AG04450 (cell line): ENCODE measurements around the gene RAF1. TPM values are rescaled to one million over a fixed set of nuclear protein-coding genes. Genes with fewer than 3 reads are reported as not detected.

Source experiments
- CTCF ChIA-PET: fragments of 300-600, 350-600 bp; formaldehyde crosslinking; extraction: SDS; loops from one replicate; lab custom pipeline; 2022; ENCODE audit warnings: antibody characterized with exemption, inconsistent platforms; lab: Charles Lee
- POLR2A ChIA-PET: fragments of 350-600 bp; formaldehyde crosslinking; extraction: SDS; loops from one replicate; lab custom pipeline; 2021; ENCODE audit warnings: antibody characterized with exemption, inconsistent platforms; lab: Yijun Ruan, JAX
- DNase-seq: peaks from one replicate; pipeline ENCODE4 v3.0.0-alpha.2; 2011; ENCODE audit warnings: low read depth, low spot score
- H3K27ac ChIP-seq: one replicate; pipeline ENCODE4 v1.5.1; 2012; ENCODE audit warnings: low read depth, low read length, control low read depth
- H3K27me3 ChIP-seq: one replicate; pipeline ENCODE4 v1.6.0; 2012; ENCODE audit warnings: low read length; ENCODE audit not compliant: control insufficient read depth, insufficient read depth
- H3K4me3 ChIP-seq: 2 replicates; pipeline ENCODE4 v1.5.1; 2011; ENCODE audit warnings: mild to moderate bottlenecking, low read depth, low read length, control low read depth
- H3K9me3 ChIP-seq: 2 replicates; pipeline ENCODE4 v1.5.1; 2012; ENCODE audit warnings: low read length; ENCODE audit not compliant: control insufficient read depth, insufficient read depth
- polyA plus RNA-seq: library from polyadenylated mRNA; depleted of rRNA; stranded (reverse); fragments of >200 nt; gene quantifications from 2 replicates; pipeline ENCODE4 v1.2.3, GENCODE V29; 2011
- TF ChIP-seq, protein P1 (sequence below): IDR thresholded peaks from 2 replicates; pipeline ENCODE4 v1.5.1; 2011; ENCODE audit warnings: low read depth, low read length, control low read depth, inconsistent platforms

The RAF1 gene
- polyA plus RNA-seq, 1 experiment = 140 TPM

DNA sequence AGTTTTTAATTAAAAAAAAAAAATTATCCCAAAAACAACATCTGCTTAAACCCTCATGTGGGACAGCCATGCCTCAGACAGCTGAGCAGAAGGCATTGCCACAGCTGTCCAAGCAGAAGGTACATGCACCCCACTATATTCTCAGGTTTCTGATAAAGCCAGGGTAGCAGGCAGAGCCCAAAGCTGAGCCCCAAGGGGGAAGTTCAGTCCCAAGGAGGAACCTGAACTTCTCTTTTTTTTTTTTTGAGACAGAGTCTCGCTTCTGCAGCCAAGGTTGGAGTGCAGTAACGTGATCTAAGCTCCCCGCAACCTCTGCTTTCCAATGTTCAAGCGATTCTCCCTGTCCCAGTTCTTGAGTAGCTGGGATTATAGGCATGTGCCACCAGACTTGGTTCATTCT is 73.8 kb downstream of the RAF1 start:
- POLR2A ChIA-PET = interaction anchor here (0.7 kb wide), 2 partner anchors 120 to 135 kb away, joined by 3 to 6 read pairs; no protein-coding TSS in a partner anchor
- TF ChIP-seq, protein P1, sequence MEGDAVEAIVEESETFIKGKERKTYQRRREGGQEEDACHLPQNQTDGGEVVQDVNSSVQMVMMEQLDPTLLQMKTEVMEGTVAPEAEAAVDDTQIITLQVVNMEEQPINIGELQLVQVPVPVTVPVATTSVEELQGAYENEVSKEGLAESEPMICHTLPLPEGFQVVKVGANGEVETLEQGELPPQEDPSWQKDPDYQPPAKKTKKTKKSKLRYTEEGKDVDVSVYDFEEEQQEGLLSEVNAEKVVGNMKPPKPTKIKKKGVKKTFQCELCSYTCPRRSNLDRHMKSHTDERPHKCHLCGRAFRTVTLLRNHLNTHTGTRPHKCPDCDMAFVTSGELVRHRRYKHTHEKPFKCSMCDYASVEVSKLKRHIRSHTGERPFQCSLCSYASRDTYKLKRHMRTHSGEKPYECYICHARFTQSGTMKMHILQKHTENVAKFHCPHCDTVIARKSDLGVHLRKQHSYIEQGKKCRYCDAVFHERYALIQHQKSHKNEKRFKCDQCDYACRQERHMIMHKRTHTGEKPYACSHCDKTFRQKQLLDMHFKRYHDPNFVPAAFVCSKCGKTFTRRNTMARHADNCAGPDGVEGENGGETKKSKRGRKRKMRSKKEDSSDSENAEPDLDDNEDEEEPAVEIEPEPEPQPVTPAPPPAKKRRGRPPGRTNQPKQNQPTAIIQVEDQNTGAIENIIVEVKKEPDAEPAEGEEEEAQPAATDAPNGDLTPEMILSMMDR = no peak

DNA sequence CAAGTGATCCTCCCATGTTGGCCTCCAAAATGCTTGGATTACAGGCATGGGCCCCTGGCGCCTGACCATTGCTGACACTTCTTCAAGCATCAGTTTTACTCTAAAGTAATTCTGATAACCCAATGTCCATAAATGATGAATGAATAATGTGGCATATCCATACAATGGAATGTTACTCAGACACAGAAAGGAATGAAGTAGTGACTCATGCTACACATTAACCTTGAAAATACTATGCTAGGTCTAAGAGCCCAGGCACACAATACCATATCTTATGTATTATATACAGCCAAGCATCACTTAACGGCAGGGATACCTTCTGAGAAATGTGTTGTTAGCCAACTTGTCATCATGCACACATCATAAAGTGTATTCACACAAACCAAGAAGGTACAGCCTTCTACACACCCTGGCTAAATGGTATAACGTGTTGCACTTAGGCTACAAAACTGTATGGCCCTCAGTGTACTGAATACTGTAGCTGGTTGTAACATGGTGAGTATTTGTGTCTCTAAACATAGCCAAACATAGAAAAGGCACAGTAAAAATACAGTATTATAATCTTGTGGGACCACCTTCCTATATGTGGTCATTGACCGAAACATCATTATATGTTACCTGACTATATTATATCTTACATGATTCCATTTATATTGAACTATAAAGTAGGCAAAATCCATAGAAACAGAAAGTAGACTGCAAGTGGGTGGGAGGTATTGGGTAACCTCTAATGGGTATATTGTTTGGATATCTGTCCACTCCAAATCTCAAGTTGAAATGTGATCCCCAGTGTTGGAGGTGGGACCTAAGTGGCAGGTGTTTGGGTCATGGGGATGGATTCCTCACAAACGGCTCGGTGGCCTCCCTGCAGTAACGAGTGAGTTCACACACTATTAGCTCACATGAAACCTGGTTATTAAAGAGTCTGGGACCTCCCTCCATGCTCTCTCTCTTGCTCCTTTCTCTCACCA is 75.6 kb downstream of the RAF1 start:
- no peak overlapping the region for H3K4me3 ChIP-seq
- TF ChIP-seq, protein P1 = no peak
- no peaks in the 10 kb centered on the region for H3K9me3 ChIP-seq
- POLR2A ChIA-PET = interaction anchor here (0.7 kb wide), 1 partner anchor 141 kb away, joined by 13 read pairs; no protein-coding TSS in a partner anchor
- CTCF ChIA-PET = interaction anchor here (0.6 to 1.3 kb wide), 5 partner anchors 109 to 453 kb away, joined by 3 to 5 read pairs (median 3); no protein-coding TSS in a partner anchor
- H3K27me3 ChIP-seq = no peaks in the 10 kb centered on the region
- DNase-seq = no peak
- no peak overlapping the region for H3K27ac ChIP-seq

More for the DNA sequence above, 73.8 kb downstream of the RAF1 start:
- no peak overlapping the region for H3K27ac ChIP-seq
- H3K27me3 ChIP-seq = no peaks in the 10 kb centered on the region
- no peak overlapping the region for H3K4me3 ChIP-seq
- H3K9me3 ChIP-seq = no peaks in the 10 kb centered on the region
- CTCF ChIA-PET = interaction anchor here (0.7 kb wide), 2 partner anchors 12 to 67 kb away, joined by 3 read pairs; no protein-coding TSS in a partner anchor
- no peak for DNase-seq

DNA sequence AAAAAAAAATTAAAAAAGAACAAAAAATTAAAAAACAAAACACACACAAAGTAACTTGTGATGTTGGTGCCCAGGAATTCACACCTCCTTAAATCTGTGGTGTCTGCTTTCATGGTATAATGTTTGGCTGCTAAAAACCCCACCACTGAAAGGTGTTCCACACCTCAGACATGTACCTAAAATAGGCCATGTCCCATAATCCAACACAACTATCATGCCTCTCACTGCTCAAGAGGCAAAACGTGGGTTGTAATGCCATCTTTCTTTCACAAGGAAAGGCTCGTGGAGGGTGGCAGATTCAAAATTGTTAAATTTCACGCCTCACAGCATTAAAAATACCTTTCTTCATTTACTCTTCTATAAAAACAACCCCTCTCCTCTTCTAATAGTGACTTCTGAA is 77.5 kb downstream of the RAF1 start:
- ChIA-PET POLR2A (interaction anchor here (0.7 kb wide), 1 partner anchor 8 kb away, joined by 4 read pairs; no protein-coding TSS in a partner anchor), CTCF (no interaction called here)
- DNase-seq = no peak
- Histone ChIP-seq H3K27ac (no peak overlapping the region), H3K4me3 (no peak overlapping the region), H3K9me3 (no peaks in the 10 kb centered on the region), H3K27me3 (no peaks in the 10 kb centered on the region)
- TF ChIP-seq, protein P1 = no peak

DNA sequence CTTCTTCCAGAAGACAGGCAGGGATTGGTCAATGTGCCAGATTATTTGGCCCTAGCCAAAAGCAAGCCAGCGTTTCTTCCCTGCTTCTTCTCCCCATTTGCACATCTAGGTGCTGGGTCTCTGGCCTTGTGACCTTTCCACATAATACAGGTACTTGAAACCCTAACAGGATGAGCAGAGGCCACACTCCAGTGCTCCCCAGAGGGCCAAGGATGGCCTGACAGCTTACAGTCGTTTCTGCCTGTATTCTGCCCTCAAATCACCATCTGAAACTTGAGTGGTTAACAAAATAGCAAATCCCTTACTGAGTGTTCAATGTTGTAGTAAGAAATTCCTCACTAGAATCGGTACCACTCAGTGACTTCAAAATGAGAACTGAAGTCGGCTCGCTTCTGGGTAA is 77.9 kb downstream of the RAF1 start:
- ChIA-PET POLR2A (no interaction called here), CTCF (no interaction called here)
- Histone ChIP-seq H3K4me3 (no peak overlapping the region), H3K27me3 (no peaks in the 10 kb centered on the region), H3K9me3 (no peaks in the 10 kb centered on the region), H3K27ac (no peak overlapping the region)
- DNase-seq = no peak
- TF ChIP-seq, protein P1 = no peak

DNA sequence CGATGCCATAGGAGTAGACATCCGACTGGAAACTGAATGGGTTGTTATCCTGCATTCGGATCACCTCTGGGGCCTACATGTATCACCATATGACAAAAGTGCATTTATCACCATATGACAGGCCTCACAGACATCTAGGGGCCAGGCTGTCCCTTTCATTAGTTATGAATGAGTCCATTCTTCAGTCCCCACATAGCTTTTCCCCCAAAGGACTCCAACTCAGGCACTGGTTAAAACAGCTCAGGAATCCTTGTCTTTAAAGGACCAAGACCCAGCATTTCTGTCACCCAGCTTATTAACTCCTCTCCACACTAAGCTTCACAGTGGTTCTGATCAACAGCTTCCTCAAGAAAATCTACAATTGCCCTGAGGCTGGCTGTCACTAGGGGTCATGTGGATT is 78.7 kb downstream of the RAF1 start:
- no peak overlapping the region for H3K27ac ChIP-seq
- no peaks in the 10 kb centered on the region for H3K27me3 ChIP-seq
- TF ChIP-seq, protein P1 = no peak
- ChIA-PET POLR2A (no interaction called here), CTCF (no interaction called here)
- H3K9me3 ChIP-seq = no peaks in the 10 kb centered on the region
- H3K4me3 ChIP-seq = no peak overlapping the region
- DNase-seq = no peak
